ENCODE measurements around the gene DRD5. TPM values are rescaled to one million over a fixed set of nuclear protein-coding genes. Genes with fewer than 3 reads are reported as not detected.

The DRD5 gene
- total and polyA plus RNA-seq, 9 of the 15 experiments (the other 6 are each of a cell fraction or from before 2014, with no cell fraction given): not detected

DNA sequence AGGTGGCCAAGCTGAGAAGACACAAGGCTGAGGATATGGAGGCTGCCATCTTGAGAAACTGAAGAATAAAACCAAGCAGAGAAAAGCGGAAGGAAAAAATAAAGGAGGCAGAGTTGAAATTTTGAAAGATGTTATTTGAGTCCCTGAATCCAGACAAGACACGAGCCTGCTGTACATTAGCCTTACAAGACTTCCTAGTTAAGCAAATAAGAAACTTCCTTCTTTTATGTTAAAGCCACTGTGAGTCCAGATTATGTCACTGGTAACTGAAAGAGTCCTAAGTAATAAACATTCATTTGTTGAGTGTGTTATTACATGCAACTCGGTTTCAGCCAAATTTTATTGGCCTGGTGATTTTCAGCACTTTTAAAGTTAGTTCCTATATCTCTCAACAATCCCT, 30.4 kb downstream of the DRD5 start (continued):
- TF ChIP-seq, protein P1, sequence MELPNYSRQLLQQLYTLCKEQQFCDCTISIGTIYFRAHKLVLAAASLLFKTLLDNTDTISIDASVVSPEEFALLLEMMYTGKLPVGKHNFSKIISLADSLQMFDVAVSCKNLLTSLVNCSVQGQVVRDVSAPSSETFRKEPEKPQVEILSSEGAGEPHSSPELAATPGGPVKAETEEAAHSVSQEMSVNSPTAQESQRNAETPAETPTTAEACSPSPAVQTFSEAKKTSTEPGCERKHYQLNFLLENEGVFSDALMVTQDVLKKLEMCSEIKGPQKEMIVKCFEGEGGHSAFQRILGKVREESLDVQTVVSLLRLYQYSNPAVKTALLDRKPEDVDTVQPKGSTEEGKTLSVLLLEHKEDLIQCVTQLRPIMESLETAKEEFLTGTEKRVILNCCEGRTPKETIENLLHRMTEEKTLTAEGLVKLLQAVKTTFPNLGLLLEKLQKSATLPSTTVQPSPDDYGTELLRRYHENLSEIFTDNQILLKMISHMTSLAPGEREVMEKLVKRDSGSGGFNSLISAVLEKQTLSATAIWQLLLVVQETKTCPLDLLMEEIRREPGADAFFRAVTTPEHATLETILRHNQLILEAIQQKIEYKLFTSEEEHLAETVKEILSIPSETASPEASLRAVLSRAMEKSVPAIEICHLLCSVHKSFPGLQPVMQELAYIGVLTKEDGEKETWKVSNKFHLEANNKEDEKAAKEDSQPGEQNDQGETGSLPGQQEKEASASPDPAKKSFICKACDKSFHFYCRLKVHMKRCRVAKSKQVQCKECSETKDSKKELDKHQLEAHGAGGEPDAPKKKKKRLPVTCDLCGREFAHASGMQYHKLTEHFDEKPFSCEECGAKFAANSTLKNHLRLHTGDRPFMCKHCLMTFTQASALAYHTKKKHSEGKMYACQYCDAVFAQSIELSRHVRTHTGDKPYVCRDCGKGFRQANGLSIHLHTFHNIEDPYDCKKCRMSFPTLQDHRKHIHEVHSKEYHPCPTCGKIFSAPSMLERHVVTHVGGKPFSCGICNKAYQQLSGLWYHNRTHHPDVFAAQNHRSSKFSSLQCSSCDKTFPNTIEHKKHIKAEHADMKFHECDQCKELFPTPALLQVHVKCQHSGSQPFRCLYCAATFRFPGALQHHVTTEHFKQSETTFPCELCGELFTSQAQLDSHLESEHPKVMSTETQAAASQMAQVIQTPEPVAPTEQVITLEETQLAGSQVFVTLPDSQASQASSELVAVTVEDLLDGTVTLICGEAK (IDR thresholded peaks at IDR 0.05): no peak
- TF ChIP-seq, protein P1 (CRISPR knock-in tag; IDR thresholded peaks at IDR 0.05): no peak
- no peak for TF ChIP-seq SP1 (CRISPR knock-in tag; IDR thresholded peaks at IDR 0.05)
